ENCODE measurements around the gene NAT8L.

DNA sequence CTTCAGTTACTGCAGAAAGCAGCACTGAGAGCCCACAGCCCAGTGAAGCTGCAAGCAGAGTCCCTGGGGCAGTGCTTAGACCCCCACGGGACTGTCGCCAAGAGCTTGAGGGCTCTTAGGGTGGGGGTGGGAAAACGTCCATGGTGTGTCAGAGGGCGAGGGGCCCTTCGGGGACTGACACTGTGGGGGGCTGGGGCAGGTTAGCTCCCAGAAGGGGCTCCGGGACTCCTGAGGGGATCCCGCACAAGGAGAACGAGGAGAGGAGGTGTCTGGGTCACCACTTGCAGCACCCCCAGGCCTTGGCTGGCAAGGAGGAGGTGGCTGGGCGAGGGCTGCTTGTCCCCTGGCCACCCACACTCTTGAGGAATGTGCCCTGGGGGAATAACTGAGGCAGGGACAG is 20.8 kb downstream of the NAT8L start:
- TF ChIP-seq CTCF (IDR thresholded peaks at IDR 0.05; ENCODE audit: poor library complexity) (no peak), EZH2phosphoT487 (IDR thresholded peaks at IDR 0.05; ENCODE audit: low read depth, severe bottlenecking, unreplicated experiment) (no peak)
